B cell (primary cell): ENCODE data around the gene DERA.

Source experiments
- EZH2 ChIP-seq: IDR thresholded peaks from 2 replicates; pipeline ENCODE4 v1.6.1; 2012; ENCODE audit warnings: borderline replicate concordance, low read depth, mild to moderate bottlenecking, moderate library complexity, low read length; ENCODE audit not compliant: insufficient read depth, poor library complexity, severe bottlenecking
- TF ChIP-seq, protein P1 (sequence below): fragments of 200-600 bp; IDR thresholded peaks from one replicate; pipeline ENCODE4 v1.8.0; 2022; ENCODE audit warnings: antibody characterized with exemption, mild to moderate bottlenecking

- TF ChIP-seq, protein P1, sequence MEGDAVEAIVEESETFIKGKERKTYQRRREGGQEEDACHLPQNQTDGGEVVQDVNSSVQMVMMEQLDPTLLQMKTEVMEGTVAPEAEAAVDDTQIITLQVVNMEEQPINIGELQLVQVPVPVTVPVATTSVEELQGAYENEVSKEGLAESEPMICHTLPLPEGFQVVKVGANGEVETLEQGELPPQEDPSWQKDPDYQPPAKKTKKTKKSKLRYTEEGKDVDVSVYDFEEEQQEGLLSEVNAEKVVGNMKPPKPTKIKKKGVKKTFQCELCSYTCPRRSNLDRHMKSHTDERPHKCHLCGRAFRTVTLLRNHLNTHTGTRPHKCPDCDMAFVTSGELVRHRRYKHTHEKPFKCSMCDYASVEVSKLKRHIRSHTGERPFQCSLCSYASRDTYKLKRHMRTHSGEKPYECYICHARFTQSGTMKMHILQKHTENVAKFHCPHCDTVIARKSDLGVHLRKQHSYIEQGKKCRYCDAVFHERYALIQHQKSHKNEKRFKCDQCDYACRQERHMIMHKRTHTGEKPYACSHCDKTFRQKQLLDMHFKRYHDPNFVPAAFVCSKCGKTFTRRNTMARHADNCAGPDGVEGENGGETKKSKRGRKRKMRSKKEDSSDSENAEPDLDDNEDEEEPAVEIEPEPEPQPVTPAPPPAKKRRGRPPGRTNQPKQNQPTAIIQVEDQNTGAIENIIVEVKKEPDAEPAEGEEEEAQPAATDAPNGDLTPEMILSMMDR = no peak
- no peak for TF ChIP-seq EZH2
Measured at GRCh38 chr12:16034136-16034817, 123.1 kb downstream of the DERA start.
